CD4-positive, alpha-beta T cell (primary cell): ENCODE measurements around the gene LDLRAD4. TPM values are rescaled to one million over a fixed set of nuclear protein-coding genes. Genes with fewer than 3 reads are reported as not detected.

Source experiments
- ATAC-seq: fragments of 200-7000 bp; cut with Tn5 transposase; one replicate; pipeline ENCODE4 v1.10.0; 2022; ENCODE audit warnings: mild to moderate bottlenecking; ENCODE audit not compliant: poor library complexity
- CTCF ChIA-PET: fragments of 350-600 bp; sonication (Branson Sonifier 250); formaldehyde crosslinking; loops from one replicate; lab custom pipeline; 2021; ENCODE audit warnings: antibody characterized with exemption, inconsistent platforms; lab: Charles Lee
- POLR2A ChIA-PET: fragments of 350-600 bp; sonication (Branson Sonifier 250); formaldehyde crosslinking; loops from one replicate; lab custom pipeline; 2021; ENCODE audit warnings: antibody characterized with exemption, inconsistent platforms; lab: Charles Lee
- DNase-seq, 14 experiments: peaks; one replicate each; pipeline ENCODE4 v3.0.0-alpha.2; 2013 to 2020; ENCODE audit warnings: mixed read lengths in 2 of 14
- H3K27ac ChIP-seq, 2 donors: one replicate each; pipeline versions ENCODE4 v1.5.1 to v1.7.0; 2013; ENCODE audit warnings: low read length in 2 of 2, low read depth in 1 of 2, mild to moderate bottlenecking in 1 of 2
- H3K27me3 ChIP-seq, 2 experiments: 1 replicate in 1 of 2; 2 replicates in 1 of 2; pipeline versions ENCODE4 v1.6.1 to v1.7.0; 2013; ENCODE audit warnings: low read length in 2 of 2, control low read depth in 1 of 2, mild to moderate bottlenecking in 1 of 2, moderate library complexity in 1 of 2; ENCODE audit not compliant: insufficient read depth in 2 of 2, control insufficient read depth in 1 of 2
- H3K36me3 ChIP-seq: one replicate; pipeline ENCODE4 v1.6.1; 2013; ENCODE audit warnings: low read length, control low read depth; ENCODE audit not compliant: insufficient read depth
- H3K4me1 ChIP-seq: one replicate; pipeline ENCODE4 v1.6.1; 2013; ENCODE audit warnings: low read length, control low read depth; ENCODE audit not compliant: insufficient read depth
- H3K4me3 ChIP-seq: one replicate; pipeline ENCODE4 v1.5.1; 2013; ENCODE audit warnings: mild to moderate bottlenecking, low read length, moderate library complexity
- H3K9me3 ChIP-seq, 2 experiments: 1 replicate in 1 of 2; 2 replicates in 1 of 2; pipeline versions ENCODE4 v1.6.1 to v1.7.0; 2013; ENCODE audit warnings: low read length in 2 of 2, mild to moderate bottlenecking in 2 of 2, control low read depth in 1 of 2, moderate library complexity in 1 of 2; ENCODE audit not compliant: control insufficient read depth in 1 of 2, insufficient read depth in 1 of 2
- H3K27ac Mint-ChIP-seq: one replicate; pipeline ENCODE4 v1.8.0; 2020; ENCODE audit warnings: mixed read lengths
- H3K27me3 Mint-ChIP-seq: one replicate; pipeline ENCODE4 v1.8.0; 2021; ENCODE audit warnings: mixed read lengths
- H3K36me3 Mint-ChIP-seq: one replicate; pipeline ENCODE4 v1.8.0; 2021; ENCODE audit warnings: low read depth, mixed read lengths
- H3K4me1 Mint-ChIP-seq: one replicate; pipeline ENCODE4 v1.8.0; 2021; ENCODE audit warnings: low read depth, mixed read lengths
- H3K4me3 Mint-ChIP-seq: one replicate; pipeline ENCODE4 v1.8.0; 2020; ENCODE audit warnings: mild to moderate bottlenecking, mixed read lengths
- H3K9me3 Mint-ChIP-seq: one replicate; pipeline ENCODE4 v1.8.0; 2020; ENCODE audit warnings: mixed read lengths
- intact Hi-C, 2 experiments: fragments of 100-400 bp; cut with DNase I in 1 of 2; cut with micrococcal nuclease in 1 of 2; formaldehyde crosslinking; loops; one replicate each; pipeline versions ENCODE4 v1.15.1 to v1.9.0; 2023 to 2025; cut with DNase I, micrococcal nuclease
- total RNA-seq, 174 experiments: library from RNA in 2 of 174; stranded (reverse) in 2 of 174; gene quantifications; one replicate each; pipeline ENCODE4 v1.2.3 and lab custom pipeline; 2021 to 2026
- TF ChIP-seq, protein P1 (sequence below): fragments of 200-600 bp; IDR thresholded peaks from one replicate; pipeline ENCODE4 v1.8.0; 2022; ENCODE audit warnings: antibody characterized with exemption, mild to moderate bottlenecking

LDLRAD4 gene
- total RNA-seq, 2 experiments from 2014 or later: 51.9 to 52.7 TPM

DNA sequence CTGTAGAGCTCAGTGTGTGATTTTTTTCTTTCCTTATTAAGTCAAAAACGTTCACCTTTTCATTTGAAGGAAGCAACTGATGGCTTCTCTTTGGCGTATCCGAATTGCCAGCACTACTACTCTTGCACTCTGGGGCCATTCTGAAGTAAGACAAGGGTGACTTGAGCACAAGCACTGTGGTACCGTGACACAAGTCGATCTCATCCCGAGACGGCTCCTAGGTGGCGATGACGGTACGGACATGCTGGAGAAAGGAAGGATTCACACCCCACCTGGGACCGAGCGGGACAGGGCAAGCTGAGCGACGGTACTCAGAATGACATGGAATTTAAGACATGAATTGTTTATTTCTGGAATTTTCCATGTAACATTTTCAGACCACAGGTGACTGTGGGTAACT is 36.8 kb upstream of the LDLRAD4 start:
- peaks cover 4% of the 10 kb centered on the region for H3K4me1 ChIP-seq
- H3K4me1 Mint-ChIP-seq: peaks cover 4% of the 10 kb centered on the region
- H3K27ac Mint-ChIP-seq: no peak overlapping the region
- no peaks in the 10 kb centered on the region for H3K9me3 Mint-ChIP-seq
- H3K27me3 Mint-ChIP-seq: no peaks in the 10 kb centered on the region
- intact Hi-C loops: no loop called here
- TF ChIP-seq, protein P1, sequence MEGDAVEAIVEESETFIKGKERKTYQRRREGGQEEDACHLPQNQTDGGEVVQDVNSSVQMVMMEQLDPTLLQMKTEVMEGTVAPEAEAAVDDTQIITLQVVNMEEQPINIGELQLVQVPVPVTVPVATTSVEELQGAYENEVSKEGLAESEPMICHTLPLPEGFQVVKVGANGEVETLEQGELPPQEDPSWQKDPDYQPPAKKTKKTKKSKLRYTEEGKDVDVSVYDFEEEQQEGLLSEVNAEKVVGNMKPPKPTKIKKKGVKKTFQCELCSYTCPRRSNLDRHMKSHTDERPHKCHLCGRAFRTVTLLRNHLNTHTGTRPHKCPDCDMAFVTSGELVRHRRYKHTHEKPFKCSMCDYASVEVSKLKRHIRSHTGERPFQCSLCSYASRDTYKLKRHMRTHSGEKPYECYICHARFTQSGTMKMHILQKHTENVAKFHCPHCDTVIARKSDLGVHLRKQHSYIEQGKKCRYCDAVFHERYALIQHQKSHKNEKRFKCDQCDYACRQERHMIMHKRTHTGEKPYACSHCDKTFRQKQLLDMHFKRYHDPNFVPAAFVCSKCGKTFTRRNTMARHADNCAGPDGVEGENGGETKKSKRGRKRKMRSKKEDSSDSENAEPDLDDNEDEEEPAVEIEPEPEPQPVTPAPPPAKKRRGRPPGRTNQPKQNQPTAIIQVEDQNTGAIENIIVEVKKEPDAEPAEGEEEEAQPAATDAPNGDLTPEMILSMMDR: no peak
- CTCF ChIA-PET: interaction anchor here (1.1 kb wide), 1 partner anchor 22 kb away, joined by 3 read pairs; no protein-coding TSS in a partner anchor
- H3K4me3 ChIP-seq: no peak overlapping the region
- no peak overlapping the region for H3K4me3 Mint-ChIP-seq
- POLR2A ChIA-PET: interaction anchor here (0.7 kb wide), 1 partner anchor 447 kb away, joined by 3 read pairs; no protein-coding TSS in a partner anchor
- H3K27me3 ChIP-seq: no peaks in the 10 kb centered on the region
- H3K9me3 ChIP-seq: no peaks in the 10 kb centered on the region
- no peak for DNase-seq
- no peaks in the 10 kb centered on the region for H3K36me3 Mint-ChIP-seq
- no peak for ATAC-seq
- no peak overlapping the region for H3K27ac ChIP-seq
- H3K36me3 ChIP-seq: no peaks in the 10 kb centered on the region

DNA sequence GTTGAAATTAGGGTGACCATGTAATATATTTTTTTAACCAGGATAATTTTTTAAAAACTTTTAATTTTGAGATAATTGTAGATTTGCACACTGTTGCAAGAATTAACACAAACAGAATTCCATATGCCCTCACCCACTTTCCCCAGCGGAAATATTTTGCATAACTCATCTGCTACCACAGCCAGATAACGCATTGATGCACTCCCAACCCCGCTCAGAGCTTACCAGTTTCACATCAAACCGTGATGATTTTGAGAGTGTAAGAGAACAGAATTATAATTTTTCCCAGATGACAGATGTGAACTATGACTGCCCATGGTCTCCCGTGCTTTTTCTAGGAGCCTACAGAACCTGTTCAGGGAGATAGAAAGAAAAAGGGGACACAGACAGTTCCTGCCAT is 35.2 kb upstream of the LDLRAD4 start:
- intact Hi-C loops: no loop called here
- H3K4me3 Mint-ChIP-seq: no peak overlapping the region
- Histone ChIP-seq H3K36me3 (no peaks in the 10 kb centered on the region), H3K9me3 (no peaks in the 10 kb centered on the region), H3K4me1 (no peaks in the 10 kb centered on the region), H3K4me3 (no peak overlapping the region), H3K27me3 (no peaks in the 10 kb centered on the region), H3K27ac (no peak overlapping the region)
- ATAC-seq: no peak
- H3K36me3 Mint-ChIP-seq: no peaks in the 10 kb centered on the region
- TF ChIP-seq, protein P1: no peak
- H3K4me1 Mint-ChIP-seq: no peaks in the 10 kb centered on the region
- H3K27ac Mint-ChIP-seq: no peak overlapping the region
- H3K27me3 Mint-ChIP-seq: no peaks in the 10 kb centered on the region
- no peak for DNase-seq
- ChIA-PET POLR2A (no interaction called here), CTCF (no interaction called here)
- no peaks in the 10 kb centered on the region for H3K9me3 Mint-ChIP-seq

- Histone ChIP-seq H3K27ac (no peak overlapping the region), H3K36me3 (no peaks in the 10 kb centered on the region), H3K27me3 (no peaks in the 10 kb centered on the region), H3K4me1 (no peaks in the 10 kb centered on the region), H3K4me3 (no peak overlapping the region), H3K9me3 (no peaks in the 10 kb centered on the region)
- no peak overlapping the region for H3K27ac Mint-ChIP-seq
- H3K9me3 Mint-ChIP-seq: no peaks in the 10 kb centered on the region
- H3K4me3 Mint-ChIP-seq: no peak overlapping the region
- TF ChIP-seq, protein P1: no peak
- POLR2A ChIA-PET: no interaction called here
- intact Hi-C loops: no loop called here
- no peaks in the 10 kb centered on the region for H3K4me1 Mint-ChIP-seq
- no peak for DNase-seq
- CTCF ChIA-PET: no interaction called here
- no peaks in the 10 kb centered on the region for H3K27me3 Mint-ChIP-seq
- ATAC-seq: no peak
- no peaks in the 10 kb centered on the region for H3K36me3 Mint-ChIP-seq
Observed at GRCh38 chr18:13183790-13184189, 34.8 kb upstream of the LDLRAD4 start.
